AG09319 (cell line): Measurements from ENCODE around the gene PLXND1.

Experiments used
- DNase-seq: peaks from one replicate; pipeline ENCODE4 v3.0.0-alpha.2; 2010; ENCODE audit warnings: low read depth; ENCODE audit errors: extremely low read depth
- TF ChIP-seq, protein P1 (sequence below): IDR thresholded peaks from 2 replicates; pipeline ENCODE4 v1.5.1; 2011; ENCODE audit warnings: low read depth, mild to moderate bottlenecking, inconsistent platforms, low read length, moderate library complexity

Gene PLXND1

DNA sequence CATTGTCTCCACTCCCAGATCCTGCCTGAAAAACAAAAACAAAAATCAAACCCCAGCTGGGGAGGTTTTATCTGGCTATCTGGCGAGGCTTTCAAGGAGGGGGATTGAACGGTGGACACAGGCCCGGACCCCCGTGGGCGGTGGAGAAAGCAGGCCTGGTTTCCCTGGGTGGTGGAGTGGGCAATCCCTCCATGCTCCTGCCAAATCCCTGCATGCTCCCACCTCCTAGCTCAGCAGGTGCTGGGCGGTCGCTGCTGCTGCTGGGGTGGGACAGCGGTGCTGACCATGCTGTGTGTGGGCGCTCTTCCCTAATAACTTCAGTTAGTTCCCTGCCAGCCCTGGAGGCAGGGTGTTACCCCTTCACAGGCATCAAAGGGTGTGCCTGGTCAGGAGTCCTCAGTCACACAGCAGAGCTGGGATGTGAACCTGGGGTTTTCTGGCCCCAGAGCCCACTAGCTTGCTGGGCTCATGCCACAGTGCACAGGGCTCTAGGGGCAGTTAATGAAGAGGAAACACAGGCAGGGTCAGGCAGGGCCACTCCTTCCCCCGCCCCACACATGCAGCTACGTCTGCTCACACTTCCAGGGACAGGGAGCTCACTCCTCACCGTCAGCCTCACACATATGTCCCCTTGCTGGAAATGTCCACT lies 15.9 kb upstream of the PLXND1 start:
- no peak for DNase-seq
- TF ChIP-seq, protein P1, sequence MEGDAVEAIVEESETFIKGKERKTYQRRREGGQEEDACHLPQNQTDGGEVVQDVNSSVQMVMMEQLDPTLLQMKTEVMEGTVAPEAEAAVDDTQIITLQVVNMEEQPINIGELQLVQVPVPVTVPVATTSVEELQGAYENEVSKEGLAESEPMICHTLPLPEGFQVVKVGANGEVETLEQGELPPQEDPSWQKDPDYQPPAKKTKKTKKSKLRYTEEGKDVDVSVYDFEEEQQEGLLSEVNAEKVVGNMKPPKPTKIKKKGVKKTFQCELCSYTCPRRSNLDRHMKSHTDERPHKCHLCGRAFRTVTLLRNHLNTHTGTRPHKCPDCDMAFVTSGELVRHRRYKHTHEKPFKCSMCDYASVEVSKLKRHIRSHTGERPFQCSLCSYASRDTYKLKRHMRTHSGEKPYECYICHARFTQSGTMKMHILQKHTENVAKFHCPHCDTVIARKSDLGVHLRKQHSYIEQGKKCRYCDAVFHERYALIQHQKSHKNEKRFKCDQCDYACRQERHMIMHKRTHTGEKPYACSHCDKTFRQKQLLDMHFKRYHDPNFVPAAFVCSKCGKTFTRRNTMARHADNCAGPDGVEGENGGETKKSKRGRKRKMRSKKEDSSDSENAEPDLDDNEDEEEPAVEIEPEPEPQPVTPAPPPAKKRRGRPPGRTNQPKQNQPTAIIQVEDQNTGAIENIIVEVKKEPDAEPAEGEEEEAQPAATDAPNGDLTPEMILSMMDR, result no peak

DNA sequence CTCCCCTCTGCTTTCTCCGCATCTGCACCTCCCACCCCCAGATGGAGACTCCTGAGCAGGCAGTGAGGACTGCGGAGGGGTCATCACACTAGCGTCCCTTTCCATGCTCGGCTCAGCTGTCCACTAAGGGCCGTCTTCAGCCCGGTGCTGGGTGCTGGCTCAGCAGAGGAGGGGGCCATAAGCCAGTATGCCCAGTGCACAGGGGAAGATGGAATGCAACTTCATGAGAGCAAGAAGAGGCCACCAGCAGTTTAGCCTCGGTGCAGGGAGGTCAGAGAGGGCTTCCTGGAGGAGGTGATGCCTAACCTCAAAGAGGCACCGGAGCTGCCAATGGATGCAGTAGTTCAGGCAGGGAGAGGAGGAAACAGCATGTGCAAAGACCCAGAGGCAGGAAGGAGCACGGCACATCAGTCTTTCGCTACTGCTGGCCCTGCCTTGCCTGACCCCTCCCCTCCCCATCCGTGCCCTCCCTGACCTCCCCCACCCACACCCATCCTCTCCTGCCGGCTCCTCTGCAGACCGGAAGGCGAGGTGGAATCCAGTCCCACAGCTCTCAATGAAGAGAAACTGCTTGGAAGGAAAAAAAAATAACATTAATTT lies 15.2 kb upstream of the PLXND1 start:
- no peak for DNase-seq
- TF ChIP-seq, protein P1, result no peak

DNA sequence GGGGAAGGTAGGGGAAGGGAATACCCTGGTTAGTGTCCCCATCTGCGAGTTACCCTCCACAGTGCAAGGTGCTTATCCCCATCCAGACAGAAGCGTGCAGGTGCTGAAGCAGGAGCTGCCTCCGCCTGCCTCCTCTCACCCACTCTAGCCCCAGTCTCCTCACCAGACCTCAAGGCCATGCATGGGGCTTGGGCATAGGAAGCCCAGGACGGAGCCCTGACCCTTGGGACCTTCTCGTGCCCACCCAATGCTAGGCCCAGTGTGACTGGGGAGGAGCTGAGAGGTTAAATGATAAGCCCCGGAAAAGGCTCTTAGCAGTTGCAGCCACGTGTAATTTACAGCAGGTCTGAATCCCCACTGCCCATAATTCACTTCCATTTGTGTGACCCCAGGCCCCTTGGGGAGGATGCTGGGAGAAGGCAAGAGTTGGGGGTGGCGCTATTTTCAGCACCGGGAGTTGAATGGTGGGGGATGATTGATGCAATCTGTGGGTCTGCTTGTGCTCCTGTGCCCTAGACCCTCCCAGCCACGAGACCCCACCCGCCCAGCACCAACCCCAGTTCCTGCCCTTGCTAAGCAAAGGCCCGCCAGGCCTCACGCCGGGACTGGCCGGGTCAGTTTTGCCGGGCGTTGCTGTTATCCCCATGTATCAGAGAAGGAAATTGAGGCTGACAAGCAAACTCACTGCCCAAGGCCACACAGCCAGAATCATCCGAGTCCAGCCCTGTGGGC lies 14.5 kb upstream of the PLXND1 start:
- TF ChIP-seq, protein P1, result no peak
- no peak for DNase-seq

DNA sequence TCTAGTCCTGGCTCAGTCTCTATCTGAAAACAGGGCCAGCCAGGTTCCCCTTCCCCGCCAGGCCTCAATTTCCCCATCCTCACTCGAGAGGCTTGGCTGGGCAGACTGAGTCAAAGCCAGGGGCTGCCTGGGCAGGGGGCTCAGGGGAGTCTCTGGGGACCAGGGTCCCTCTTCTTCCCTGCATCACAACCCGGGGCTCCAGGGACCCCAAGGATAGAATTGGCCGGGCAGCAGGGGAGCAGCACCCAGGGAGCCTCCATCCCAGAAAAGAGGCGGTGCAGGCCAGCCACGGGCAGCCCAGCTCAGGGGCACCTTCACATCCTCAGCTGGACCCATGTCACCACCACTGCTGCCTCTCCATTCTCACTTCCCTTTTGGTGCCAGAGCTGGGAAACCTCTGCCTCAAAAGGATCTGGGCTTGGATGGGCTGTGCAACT lies 13.3 kb upstream of the PLXND1 start:
- DNase-seq, result no peak
- TF ChIP-seq, protein P1, result no peak

DNA sequence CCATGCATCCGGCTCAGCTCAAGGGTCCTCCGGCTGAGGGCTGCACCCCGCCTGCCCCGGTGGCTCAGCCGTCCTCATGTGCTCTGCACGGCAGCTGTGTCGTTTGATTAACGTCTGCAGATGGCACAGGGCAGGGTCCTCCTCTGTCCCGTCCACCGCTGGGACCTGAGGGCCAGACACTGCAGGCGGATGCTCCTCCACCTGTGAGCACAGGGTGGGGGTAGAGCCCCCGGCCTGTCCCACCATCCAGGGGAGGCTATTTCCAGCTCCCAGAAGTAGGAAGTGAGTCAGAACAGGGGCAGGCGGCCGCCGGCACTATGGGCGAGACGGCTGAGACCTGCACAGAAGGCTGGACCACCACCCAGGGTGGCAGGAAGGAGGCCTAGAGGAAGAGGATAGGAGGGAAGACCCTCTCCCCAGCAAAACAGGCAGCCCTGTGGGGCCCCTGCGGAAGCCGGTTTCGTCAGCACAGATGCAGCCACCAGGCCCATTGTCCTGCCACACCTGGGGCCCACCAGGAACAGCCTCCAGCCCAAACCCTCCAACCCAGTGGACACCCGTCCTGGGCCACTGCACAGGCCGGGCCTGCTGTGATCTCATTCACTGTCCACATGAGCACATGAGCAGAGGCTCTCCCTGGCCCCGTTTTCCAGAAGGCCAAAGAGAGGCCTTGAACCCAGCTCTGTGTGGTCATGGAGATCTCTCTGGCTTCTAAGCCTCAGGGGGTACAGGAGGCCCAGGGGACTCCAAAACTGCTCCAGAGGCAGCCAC lies 12.6 kb upstream of the PLXND1 start:
- TF ChIP-seq, protein P1, result no peak

DNA sequence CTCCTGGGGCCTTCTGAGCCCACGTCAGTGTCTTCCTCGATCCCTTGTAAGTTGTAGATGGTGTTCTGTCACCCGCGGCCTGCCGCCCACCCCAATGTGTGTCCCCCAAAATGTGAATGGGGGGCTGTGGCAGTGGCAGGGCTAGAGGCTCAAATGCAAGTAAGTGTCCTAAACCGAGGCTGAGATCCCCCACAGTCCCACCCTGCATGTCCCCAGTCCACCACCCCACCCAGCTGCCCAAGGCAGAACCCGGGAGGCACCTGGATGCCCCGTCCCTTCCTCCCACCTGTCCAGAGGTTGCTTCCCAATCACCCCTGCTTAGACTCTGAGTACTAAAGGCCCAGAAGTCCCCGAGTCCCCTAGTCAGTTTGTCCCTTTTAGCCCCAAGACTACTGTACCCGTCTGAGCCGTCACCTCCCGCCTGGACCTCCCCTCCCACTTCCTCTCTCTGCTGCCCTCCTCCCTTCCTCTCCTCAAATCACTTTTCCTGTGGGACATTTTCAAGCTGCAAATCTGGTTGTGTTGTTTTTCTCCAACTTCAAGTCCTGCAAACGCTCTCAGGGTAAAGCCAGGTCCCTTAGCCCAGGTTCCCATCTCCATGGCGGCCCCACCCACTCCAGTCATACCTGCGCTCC lies 11.8 kb upstream of the PLXND1 start:
- TF ChIP-seq, protein P1, result no peak
- DNase-seq, result no peak

More for the DNA sequence above, 12.6 kb upstream of the PLXND1 start:
- DNase-seq, result no peak
